SK-N-SH (cell line): ENCODE data around the gene SPINT3.

Experiments
- CHD2 ChIP-seq: fragments of 150-350 bp; IDR thresholded peaks from 2 replicates; pipeline ENCODE4 v1.6.1; 2018; ENCODE audit warnings: low read length; ENCODE audit not compliant: partially characterized antibody
- CTCF ChIP-seq: fragments of 200-600 bp; sonication (generic); IDR thresholded peaks from 2 replicates; pipeline ENCODE4 v1.6.1; 2017; ENCODE audit warnings: antibody characterized with exemption, mild to moderate bottlenecking, moderate library complexity
- JUND ChIP-seq: IDR thresholded peaks from 2 replicates; pipeline ENCODE4 v1.4.0; 2012
- NFIC ChIP-seq: IDR thresholded peaks from 2 replicates; pipeline ENCODE4 v1.4.0; 2012; ENCODE audit warnings: borderline replicate concordance
- TAF1 ChIP-seq: IDR thresholded peaks from 2 replicates; pipeline ENCODE4 v1.6.1; 2012; ENCODE audit warnings: low read depth, mild to moderate bottlenecking, low read length, moderate library complexity, borderline replicate concordance

GRCh38 chr20:45538209-45538799, 22.9 kb upstream of the SPINT3 start:
- no peak for TF ChIP-seq JUND
- no peak for TF ChIP-seq NFIC
- no peak; the same call in 1 of the 2 replicates for TF ChIP-seq CTCF
- no peak for TF ChIP-seq TAF1
- no peak for TF ChIP-seq CHD2
